ENCODE data around the gene UBA1.

DNA sequence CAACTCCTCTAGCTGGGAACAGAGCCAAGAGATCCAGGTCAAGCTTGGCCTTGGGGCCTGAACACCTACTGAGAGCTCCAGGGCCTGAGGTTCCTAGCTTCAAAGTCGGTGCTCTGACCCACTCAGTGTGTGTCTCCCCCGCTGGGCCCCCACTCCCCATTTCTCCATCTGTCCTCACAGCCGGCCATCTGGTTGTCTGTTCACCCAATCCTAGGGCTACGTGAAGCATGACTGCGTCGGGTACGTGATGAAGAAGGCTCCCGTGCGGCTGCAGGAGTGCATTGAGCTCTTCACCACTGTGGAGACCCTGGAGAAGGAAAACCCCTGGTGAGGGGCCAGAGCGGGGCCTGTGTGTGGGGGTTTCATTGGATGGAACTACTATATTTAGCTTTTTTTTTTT is 51.5 kb downstream of the UBA1 start:
- TF ChIP-seq EZH2 (optimal IDR thresholded peaks at IDR 0.05; ENCODE audit: low read depth, low read length): no peak
- TF ChIP-seq, protein P1, sequence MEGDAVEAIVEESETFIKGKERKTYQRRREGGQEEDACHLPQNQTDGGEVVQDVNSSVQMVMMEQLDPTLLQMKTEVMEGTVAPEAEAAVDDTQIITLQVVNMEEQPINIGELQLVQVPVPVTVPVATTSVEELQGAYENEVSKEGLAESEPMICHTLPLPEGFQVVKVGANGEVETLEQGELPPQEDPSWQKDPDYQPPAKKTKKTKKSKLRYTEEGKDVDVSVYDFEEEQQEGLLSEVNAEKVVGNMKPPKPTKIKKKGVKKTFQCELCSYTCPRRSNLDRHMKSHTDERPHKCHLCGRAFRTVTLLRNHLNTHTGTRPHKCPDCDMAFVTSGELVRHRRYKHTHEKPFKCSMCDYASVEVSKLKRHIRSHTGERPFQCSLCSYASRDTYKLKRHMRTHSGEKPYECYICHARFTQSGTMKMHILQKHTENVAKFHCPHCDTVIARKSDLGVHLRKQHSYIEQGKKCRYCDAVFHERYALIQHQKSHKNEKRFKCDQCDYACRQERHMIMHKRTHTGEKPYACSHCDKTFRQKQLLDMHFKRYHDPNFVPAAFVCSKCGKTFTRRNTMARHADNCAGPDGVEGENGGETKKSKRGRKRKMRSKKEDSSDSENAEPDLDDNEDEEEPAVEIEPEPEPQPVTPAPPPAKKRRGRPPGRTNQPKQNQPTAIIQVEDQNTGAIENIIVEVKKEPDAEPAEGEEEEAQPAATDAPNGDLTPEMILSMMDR (IDR thresholded peaks at IDR 0.05; ENCODE audit: low read length): no peak

Data from MM.1S (cell line).